Subcutaneous adipose tissue (tissue), 4 donors: Measurements from ENCODE around the gene RUSC2. TPM values are rescaled to one million over a fixed set of nuclear protein-coding genes. Genes with fewer than 3 reads are reported as not detected.

Experiments used
- total RNA-seq, 4 donors: library from RNA; depleted of rRNA; stranded (reverse); fragments of >200 nt; gene quantifications; one replicate each; pipeline ENCODE4 v1.1.0, GENCODE V29; 2016
- TF ChIP-seq, protein P1 (sequence below): fragments of 450-650 bp; IDR thresholded peaks from one replicate; pipeline ENCODE4 v1.5.1; 2016; ENCODE audit warnings: low read depth, mild to moderate bottlenecking, control low read depth, antibody characterized with exemption, moderate library complexity

Gene RUSC2
- total RNA-seq, 4 donors from 2014 or later: 11.6 to 24.7 (median 13.3) TPM

DNA sequence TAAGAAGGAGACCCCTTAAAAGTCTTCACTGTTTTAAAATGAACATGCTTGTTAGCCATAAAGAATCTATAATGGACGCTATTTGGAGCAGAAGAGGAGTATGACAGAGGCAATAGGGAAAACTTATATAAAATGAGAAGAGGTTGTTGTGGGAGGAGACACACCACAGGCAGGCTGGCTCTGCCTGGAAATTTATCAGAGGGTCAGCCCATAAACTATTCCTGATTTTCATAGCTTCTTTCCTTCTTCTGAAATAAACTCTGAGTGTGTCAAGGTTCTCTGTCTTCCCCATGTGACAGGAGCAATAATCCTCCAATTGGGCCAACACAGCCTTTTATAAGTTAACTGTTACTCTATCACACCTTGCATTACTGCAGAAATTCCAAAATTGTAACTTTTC, 19.6 kb upstream of the RUSC2 start:
- TF ChIP-seq, protein P1, sequence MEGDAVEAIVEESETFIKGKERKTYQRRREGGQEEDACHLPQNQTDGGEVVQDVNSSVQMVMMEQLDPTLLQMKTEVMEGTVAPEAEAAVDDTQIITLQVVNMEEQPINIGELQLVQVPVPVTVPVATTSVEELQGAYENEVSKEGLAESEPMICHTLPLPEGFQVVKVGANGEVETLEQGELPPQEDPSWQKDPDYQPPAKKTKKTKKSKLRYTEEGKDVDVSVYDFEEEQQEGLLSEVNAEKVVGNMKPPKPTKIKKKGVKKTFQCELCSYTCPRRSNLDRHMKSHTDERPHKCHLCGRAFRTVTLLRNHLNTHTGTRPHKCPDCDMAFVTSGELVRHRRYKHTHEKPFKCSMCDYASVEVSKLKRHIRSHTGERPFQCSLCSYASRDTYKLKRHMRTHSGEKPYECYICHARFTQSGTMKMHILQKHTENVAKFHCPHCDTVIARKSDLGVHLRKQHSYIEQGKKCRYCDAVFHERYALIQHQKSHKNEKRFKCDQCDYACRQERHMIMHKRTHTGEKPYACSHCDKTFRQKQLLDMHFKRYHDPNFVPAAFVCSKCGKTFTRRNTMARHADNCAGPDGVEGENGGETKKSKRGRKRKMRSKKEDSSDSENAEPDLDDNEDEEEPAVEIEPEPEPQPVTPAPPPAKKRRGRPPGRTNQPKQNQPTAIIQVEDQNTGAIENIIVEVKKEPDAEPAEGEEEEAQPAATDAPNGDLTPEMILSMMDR: no peak

DNA sequence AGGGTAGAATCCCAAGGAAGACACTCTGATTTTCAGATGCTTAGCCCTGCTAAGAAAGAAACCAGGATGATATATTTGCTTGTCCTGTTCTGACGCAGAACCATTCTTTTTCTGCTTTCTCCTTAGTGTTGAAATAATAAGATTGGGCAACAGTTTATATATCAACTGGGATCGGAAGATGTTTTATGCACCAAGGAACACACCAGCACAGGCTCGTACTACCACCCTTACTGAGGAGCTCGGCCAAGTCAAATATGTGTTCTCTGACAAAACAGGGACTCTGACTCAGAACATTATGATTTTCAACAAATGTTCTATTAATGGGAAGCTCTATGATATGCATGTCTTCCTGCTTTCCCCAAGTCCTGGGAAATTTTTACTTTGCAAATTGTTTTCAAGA, 19.0 kb upstream of the RUSC2 start:
- TF ChIP-seq, protein P1: no peak

DNA sequence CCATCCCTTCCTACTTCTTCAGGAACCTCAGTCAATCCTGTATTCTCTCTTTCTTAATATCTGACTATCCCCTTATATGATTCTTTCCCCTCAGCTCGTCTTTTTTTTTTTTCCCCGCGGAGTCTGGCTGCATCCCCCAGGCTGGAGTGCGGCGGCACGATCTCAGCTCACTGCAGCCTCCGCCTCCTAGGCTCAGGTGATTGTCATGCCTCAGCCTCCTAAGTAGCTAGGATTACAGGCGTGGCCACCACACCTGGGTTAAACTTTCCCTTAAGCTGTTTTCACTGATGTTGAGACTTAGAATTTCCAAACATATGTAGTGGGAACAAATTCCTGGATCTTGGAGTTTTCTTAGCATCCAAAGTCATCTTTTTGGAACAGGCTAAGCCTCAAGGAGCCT, 13.3 kb upstream of the RUSC2 start:
- TF ChIP-seq, protein P1: no peak

DNA sequence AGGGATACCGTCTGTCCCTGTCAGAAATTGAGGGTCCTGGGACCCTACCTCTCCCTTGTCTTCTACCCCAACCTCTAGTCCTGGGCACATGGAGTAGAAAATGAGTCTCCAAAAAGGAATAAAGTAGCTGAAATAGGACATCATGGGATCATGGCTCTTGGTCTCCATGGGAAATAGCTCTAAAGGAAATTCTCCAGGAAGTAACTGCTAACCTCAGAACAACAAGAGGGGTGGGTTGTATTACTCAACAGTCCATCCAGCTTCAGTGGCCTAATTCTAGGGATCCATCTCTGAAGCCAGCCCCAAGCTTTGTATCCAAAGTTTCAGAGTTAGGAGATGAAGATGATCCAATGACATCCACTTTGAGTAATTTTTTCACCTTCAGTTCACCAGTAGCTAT, 11.0 kb upstream of the RUSC2 start:
- TF ChIP-seq, protein P1: no peak

DNA sequence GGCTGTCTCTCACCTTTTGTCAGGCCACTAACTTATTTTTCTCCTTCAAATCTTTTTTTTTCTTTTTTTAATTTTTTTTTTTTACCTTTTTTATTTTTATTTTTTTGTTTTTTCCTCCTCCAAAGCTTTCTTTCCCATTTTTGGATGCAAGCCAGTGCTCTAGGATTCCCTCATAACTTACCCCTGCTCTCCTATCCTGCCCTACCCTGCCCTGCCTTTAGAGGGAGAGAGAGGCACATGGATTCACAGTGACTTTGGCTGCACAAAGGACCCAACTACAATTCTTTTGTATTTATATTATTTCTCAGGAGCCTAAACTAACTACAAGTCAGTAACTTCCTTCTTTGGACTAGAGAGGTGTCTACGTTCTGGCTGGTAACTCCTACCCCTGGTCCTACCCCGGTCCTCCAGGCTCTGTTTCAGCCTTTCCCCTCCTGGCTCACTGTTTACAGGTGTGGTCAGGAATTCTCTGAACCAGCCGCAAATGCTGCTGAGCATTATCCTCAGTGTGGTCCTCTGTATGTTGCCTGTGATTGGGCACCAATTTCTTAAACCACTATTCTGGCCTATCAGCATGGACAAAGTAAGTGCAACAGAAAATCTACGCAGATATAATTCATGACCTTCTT, 8.4 kb upstream of the RUSC2 start:
- TF ChIP-seq, protein P1: no peak

DNA sequence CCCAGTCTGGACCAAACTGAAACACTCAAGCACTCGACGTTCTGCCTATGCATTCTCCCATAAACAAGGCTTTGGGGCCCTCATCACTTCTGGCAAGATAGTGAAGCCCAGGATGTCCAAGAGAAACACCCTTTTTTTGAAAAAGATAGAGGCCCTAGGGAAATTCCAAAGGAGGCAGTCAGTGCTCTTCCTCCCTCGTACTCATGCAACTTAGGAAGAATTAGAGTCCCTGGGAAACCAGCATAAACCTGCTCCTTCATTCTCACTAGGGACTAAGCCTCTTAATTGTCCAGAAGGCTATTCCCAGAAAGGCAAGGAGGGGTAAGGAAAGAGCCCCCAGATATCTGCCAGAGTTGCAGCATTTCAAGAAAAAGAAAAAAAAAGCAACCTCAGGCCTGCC, 7.8 kb upstream of the RUSC2 start:
- TF ChIP-seq, protein P1: no peak

DNA sequence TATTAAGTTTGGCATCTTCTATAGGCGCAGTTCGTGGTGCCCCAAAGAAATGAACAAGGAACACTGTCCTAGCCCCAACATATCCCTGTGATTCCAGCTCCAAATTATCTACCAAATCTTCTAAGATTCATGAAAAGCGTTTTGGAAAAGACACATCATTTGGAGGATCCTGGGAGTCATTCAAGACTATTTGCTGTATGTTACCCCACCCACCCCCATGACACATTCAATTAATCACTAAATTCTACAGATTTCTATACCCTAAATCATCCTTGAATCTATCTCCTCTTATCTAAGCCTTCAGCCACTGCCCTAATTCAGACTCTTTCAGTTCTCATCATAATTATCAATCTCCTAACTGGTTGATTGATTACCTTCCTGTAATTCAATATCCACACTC, 5.5 kb upstream of the RUSC2 start:
- TF ChIP-seq, protein P1: no peak
